ENCODE measurements around the gene SLC22A23. TPM values are rescaled to one million over a fixed set of nuclear protein-coding genes. Genes with fewer than 3 reads are reported as not detected.

SLC22A23 gene
- total and polyA plus RNA-seq, 2 experiments from 2014 or later: 15.7 to 24.9 TPM

DNA sequence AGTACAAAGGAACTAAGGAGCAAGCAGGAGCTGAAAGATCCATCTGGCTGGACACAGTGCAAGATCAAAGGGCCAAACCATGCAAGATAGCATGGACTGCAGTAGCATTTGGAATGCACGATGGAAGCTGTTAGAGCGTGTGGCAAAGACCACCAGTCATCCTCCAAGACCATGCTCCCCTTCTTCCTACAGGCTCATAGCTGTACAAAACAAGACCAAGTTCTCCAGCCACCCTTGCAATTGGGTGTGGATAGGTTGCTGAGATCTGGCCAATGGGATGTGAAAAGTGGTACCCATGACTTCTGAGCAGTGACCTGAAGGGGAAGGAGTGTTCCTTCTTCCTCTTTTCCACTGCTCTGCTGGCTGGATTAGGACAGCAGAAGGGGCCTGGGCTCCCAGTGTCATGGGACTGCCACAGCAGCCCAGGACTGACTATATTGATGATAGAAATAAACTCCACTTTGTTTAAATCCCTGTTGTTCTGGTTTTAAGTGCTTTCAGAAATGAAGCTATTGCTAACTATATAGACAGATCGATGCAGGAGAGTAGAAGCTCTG, 64.9 kb downstream of the SLC22A23 start:
- TF ChIP-seq, protein P1, sequence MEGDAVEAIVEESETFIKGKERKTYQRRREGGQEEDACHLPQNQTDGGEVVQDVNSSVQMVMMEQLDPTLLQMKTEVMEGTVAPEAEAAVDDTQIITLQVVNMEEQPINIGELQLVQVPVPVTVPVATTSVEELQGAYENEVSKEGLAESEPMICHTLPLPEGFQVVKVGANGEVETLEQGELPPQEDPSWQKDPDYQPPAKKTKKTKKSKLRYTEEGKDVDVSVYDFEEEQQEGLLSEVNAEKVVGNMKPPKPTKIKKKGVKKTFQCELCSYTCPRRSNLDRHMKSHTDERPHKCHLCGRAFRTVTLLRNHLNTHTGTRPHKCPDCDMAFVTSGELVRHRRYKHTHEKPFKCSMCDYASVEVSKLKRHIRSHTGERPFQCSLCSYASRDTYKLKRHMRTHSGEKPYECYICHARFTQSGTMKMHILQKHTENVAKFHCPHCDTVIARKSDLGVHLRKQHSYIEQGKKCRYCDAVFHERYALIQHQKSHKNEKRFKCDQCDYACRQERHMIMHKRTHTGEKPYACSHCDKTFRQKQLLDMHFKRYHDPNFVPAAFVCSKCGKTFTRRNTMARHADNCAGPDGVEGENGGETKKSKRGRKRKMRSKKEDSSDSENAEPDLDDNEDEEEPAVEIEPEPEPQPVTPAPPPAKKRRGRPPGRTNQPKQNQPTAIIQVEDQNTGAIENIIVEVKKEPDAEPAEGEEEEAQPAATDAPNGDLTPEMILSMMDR (IDR thresholded peaks at IDR 0.05; ENCODE audit: low read depth, low read length): no peak
- no peak for DNase-seq (ENCODE audit: low read depth in 1 of 2, low spot score in 1 of 2)
- H3K9me3 ChIP-seq (ENCODE audit: low read depth): no peaks in the 10 kb centered on the region

DNA sequence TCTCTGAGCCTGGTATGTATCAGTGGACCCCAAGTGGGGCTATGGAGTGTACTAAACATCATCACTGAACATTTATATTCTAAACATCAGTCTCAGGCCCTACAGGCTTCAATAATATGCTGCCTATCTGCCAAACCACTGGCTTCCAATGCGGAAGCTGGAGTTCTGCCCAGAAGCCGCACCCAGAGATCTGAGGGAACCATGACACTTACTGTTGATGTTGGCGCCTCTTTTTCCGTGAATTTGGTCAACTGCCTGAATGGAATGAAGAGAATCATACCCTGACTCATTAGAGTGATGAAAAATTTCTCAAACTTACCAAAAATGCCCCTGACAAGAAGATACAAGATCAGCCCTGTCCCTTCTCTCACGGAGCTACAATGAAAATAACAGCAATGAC, 66.2 kb downstream of the SLC22A23 start:
- Histone ChIP-seq H3K9me3 (ENCODE audit: low read depth) (no peaks in the 10 kb centered on the region), H3K4me3 (no peak overlapping the region), H3K27ac (no peak overlapping the region), H3K4me1 (ENCODE audit: low read depth) (peaks cover 14% of the 10 kb centered on the region), H3K36me3 (no peaks in the 10 kb centered on the region), H3K27me3 (no peaks in the 10 kb centered on the region)
- TF ChIP-seq, protein P1 (IDR thresholded peaks at IDR 0.05; ENCODE audit: low read depth, low read length): no peak
- peak in 1 of 2 donors; percentile 88 for DNase-seq (ENCODE audit: low read depth in 1 of 2, low spot score in 1 of 2)

More for the DNA sequence above, 64.9 kb downstream of the SLC22A23 start:
- H3K4me1 ChIP-seq (ENCODE audit: low read depth): peaks cover 14% of the 10 kb centered on the region
- no peaks in the 10 kb centered on the region for H3K27me3 ChIP-seq
- no peak overlapping the region for H3K4me3 ChIP-seq
- no peaks in the 10 kb centered on the region for H3K36me3 ChIP-seq
- H3K27ac ChIP-seq: no peak overlapping the region

DNA sequence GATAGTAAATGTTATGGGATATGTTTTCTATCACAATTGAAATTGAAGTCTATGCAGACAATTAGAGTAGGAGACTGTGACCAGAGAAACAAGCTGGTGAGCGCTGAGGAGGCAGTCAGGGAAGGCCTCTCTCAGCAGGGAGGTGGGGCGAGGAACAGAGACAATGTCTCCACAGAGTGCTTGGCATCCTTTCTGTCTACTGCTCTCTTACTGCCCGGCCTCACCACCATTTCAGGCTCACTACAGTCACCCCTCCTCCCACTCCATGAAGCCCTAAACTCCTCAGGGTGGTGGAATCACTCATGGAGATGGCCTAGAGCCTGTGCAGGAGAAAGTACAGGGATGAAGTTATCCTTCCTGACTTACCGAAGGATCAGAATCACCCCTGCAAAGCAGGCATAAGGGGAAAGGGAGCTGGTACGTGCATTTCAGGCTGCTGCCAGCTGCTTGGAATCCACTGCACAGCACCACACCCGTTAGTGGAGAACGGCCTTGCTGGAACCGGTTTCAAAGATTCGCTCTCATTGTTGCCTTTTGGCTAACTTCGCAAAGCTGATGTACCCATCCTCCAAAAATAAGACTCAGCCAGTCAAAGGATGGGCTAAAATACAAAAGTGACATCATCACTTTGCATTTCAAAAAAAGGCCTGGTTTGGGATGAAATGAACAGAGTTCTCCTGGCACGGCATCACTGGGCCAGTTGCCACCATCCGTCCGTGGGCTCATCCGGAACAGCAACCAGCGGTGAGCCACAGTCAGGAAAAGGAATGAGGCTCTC, 67.3 kb downstream of the SLC22A23 start:
- H3K9me3 ChIP-seq (ENCODE audit: low read depth): no peaks in the 10 kb centered on the region
- H3K4me3 ChIP-seq: no peak overlapping the region
- H3K27me3 ChIP-seq: no peaks in the 10 kb centered on the region
- H3K27ac ChIP-seq: no peak overlapping the region
- peak in 1 of 2 donors; percentile 77 for DNase-seq (ENCODE audit: low read depth in 1 of 2, low spot score in 1 of 2)
- TF ChIP-seq, protein P1 (IDR thresholded peaks at IDR 0.05; ENCODE audit: low read depth, low read length): no peak
- H3K36me3 ChIP-seq: no peaks in the 10 kb centered on the region
- peaks cover 14% of the 10 kb centered on the region for H3K4me1 ChIP-seq (ENCODE audit: low read depth)

DNA sequence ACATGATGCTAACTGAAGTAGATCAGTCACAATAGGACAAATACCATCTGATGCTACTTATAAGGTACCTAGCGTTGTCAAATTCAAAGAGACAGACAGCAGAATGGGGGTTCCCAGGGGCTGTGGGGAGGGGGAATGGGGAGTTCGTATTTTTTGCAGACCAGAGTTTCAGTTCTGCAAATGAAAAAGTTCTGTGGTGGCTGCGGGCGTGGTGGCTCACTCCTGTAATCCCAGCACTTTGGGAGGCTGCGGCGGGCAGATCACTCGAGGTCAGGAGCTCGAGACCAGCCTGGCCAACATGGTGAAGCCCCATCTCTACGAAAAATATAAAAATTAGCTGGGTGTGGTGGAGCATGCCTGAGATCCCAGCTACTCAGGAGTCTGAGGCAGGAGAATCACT, 68.1 kb downstream of the SLC22A23 start:
- H3K27me3 ChIP-seq: no peaks in the 10 kb centered on the region
- DNase-seq (ENCODE audit: low read depth in 1 of 2, low spot score in 1 of 2): no peak
- H3K9me3 ChIP-seq (ENCODE audit: low read depth): no peaks in the 10 kb centered on the region
- H3K4me3 ChIP-seq: no peak overlapping the region
- TF ChIP-seq, protein P1 (IDR thresholded peaks at IDR 0.05; ENCODE audit: low read depth, low read length): no peak
- H3K4me1 ChIP-seq (ENCODE audit: low read depth): peaks cover 19% of the 10 kb centered on the region
- no peaks in the 10 kb centered on the region for H3K36me3 ChIP-seq
- no peak overlapping the region for H3K27ac ChIP-seq

DNA sequence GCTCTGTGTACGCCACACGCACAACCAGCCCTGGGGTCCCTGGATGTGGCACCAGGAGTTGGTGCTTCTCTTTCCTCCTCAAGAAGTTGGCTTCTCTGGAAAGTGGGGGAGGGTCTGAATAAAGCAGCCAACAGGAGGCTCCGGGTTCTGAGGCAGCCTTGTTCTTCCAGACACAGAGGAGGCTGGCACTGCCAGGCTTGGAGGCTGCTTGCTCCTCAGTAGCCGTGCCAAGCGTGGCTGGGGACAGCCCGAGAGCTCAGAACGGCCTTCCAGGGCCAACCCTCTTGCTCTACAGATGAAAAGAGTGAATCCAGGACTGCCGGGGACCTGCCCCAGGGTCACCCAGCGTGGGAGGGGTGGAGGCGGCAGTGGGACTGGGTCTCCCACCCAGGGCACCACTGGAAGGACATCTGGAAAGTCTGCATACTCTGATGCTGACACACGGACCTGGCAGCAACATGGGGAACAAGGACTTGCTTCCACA, 70.4 kb downstream of the SLC22A23 start:
- Histone ChIP-seq H3K9me3 (ENCODE audit: low read depth) (no peaks in the 10 kb centered on the region), H3K27me3 (no peaks in the 10 kb centered on the region), H3K4me3 (no peak overlapping the region), H3K36me3 (no peaks in the 10 kb centered on the region), H3K4me1 (ENCODE audit: low read depth) (peaks cover 26% of the 10 kb centered on the region), H3K27ac (no peak overlapping the region)
- TF ChIP-seq, protein P1 (IDR thresholded peaks at IDR 0.05; ENCODE audit: low read depth, low read length): no peak
- no peak for DNase-seq (ENCODE audit: low read depth in 1 of 2, low spot score in 1 of 2)

Measured in cardiac muscle cell (in vitro differentiated cells and primary cell).